ENCODE results near the gene FSTL4.

FSTL4 gene

GRCh38 chr5:133314086-133314485, 298.3 kb downstream of the FSTL4 start:
- DNase-seq, result no peak

- no peak for DNase-seq
These were observed 301.2 kb downstream of the FSTL4 start for GRCh38 chr5:133311176-133311575.

- DNase-seq, result no peak
These were observed 302.2 kb downstream of the FSTL4 start for GRCh38 chr5:133309984-133310621.

GRCh38 chr5:133309166-133309795, 303.1 kb downstream of the FSTL4 start:
- no peak for DNase-seq

GRCh38 chr5:133307275-133307674, 305.1 kb downstream of the FSTL4 start:
- DNase-seq, result no peak

GRCh38 chr5:133304707-133305216, 307.6 kb downstream of the FSTL4 start:
- DNase-seq, result no peak

- no peak for DNase-seq
These were observed 308.2 kb downstream of the FSTL4 start for GRCh38 chr5:133304178-133304577.

- DNase-seq, result no peak
These were observed 309.0 kb downstream of the FSTL4 start for GRCh38 chr5:133303298-133303697.

- no peak for DNase-seq
These were observed 312.6 kb downstream of the FSTL4 start for GRCh38 chr5:133299728-133300127.

GRCh38 chr5:133299021-133299420, 313.3 kb downstream of the FSTL4 start:
- no peak for DNase-seq

GRCh38 chr5:133298447-133298846, 313.9 kb downstream of the FSTL4 start:
- DNase-seq, result peak; percentile 23

- DNase-seq, result no peak
These were observed 315.0 kb downstream of the FSTL4 start for GRCh38 chr5:133297293-133297692.

- no peak for DNase-seq
These were observed 315.7 kb downstream of the FSTL4 start for GRCh38 chr5:133296624-133297023.

- DNase-seq, result no peak
These were observed 316.8 kb downstream of the FSTL4 start for GRCh38 chr5:133295520-133295919.

GRCh38 chr5:133294380-133294779, 318.0 kb downstream of the FSTL4 start:
- DNase-seq, result no peak

GRCh38 chr5:133293960-133294359, 318.4 kb downstream of the FSTL4 start:
- no peak for DNase-seq

GRCh38 chr5:133292300-133292699, 320.0 kb downstream of the FSTL4 start:
- peak; percentile 36 for DNase-seq

GRCh38 chr5:133291524-133291923, 320.8 kb downstream of the FSTL4 start:
- no peak for DNase-seq

- DNase-seq, result no peak
These were observed 321.6 kb downstream of the FSTL4 start for GRCh38 chr5:133290669-133291240.

- no peak for DNase-seq
These were observed 322.5 kb downstream of the FSTL4 start for GRCh38 chr5:133289686-133290367.

GRCh38 chr5:133287500-133287899, 324.8 kb downstream of the FSTL4 start:
- peak; percentile 15 for DNase-seq

GRCh38 chr5:133286483-133286882, 325.9 kb downstream of the FSTL4 start:
- DNase-seq, result no peak

- no peak for DNase-seq
These were observed 326.7 kb downstream of the FSTL4 start for GRCh38 chr5:133285583-133286021.

GRCh38 chr5:133284306-133284705, 328.0 kb downstream of the FSTL4 start:
- no peak for DNase-seq

Measured in activated CD4-positive, alpha-beta T cell treated with anti-CD3 and anti-CD28 coated beads, Interleukin-2, Interleukin-6, amounts not matched to agents 100 ng/mL and 50 ng/mL, durations not matched to agents 16 hours and 8 hours (primary cell).